ENCODE measurements around the gene NUP93. TPM values are rescaled to one million over a fixed set of nuclear protein-coding genes. Genes with fewer than 3 reads are reported as not detected.

The NUP93 gene
- total RNA-seq, 1 experiment from 2014 or later, result 74.7 TPM

- Histone ChIP-seq H3K79me2 (ENCODE audit: low read depth) (no peaks in the 10 kb centered on the region), H3F3A (ENCODE audit: insufficient read depth, low read depth) (peaks cover 5% of the 10 kb centered on the region), H3K4me3 (no peak overlapping the region), H2AFZ (no peak overlapping the region), H3K9me2 (ENCODE audit: insufficient read depth) (no peaks in the 10 kb centered on the region), H4K20me1 (ENCODE audit: insufficient read depth) (no peaks in the 10 kb centered on the region), H3K36me3 (ENCODE audit: low read depth) (no peaks in the 10 kb centered on the region), H3K4me2 (no peak overlapping the region), H3K27ac (no peak overlapping the region), H3K4me1 (replicated peaks; ENCODE audit: insufficient read depth) (peaks cover 29% of the 10 kb centered on the region), H3K27me3 (ENCODE audit: insufficient read depth, low read depth) (no peaks in the 10 kb centered on the region), H3K9me3 (ENCODE audit: insufficient read depth, low read depth) (no peaks in the 10 kb centered on the region)
- DNase-seq, result no peak
- intact Hi-C loops (cut with micrococcal nuclease; ENCODE audit: unreplicated experiment), result no loop called here
- no peak for TF ChIP-seq EZH2 (IDR thresholded peaks at IDR 0.05; ENCODE audit: low read depth)
- TF ChIP-seq, protein P1, sequence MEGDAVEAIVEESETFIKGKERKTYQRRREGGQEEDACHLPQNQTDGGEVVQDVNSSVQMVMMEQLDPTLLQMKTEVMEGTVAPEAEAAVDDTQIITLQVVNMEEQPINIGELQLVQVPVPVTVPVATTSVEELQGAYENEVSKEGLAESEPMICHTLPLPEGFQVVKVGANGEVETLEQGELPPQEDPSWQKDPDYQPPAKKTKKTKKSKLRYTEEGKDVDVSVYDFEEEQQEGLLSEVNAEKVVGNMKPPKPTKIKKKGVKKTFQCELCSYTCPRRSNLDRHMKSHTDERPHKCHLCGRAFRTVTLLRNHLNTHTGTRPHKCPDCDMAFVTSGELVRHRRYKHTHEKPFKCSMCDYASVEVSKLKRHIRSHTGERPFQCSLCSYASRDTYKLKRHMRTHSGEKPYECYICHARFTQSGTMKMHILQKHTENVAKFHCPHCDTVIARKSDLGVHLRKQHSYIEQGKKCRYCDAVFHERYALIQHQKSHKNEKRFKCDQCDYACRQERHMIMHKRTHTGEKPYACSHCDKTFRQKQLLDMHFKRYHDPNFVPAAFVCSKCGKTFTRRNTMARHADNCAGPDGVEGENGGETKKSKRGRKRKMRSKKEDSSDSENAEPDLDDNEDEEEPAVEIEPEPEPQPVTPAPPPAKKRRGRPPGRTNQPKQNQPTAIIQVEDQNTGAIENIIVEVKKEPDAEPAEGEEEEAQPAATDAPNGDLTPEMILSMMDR (conservative IDR thresholded peaks at IDR 0.05), result no peak
- BruUV-seq (replicated peaks), result no TSS peak
- CTCF ChIA-PET, result no interaction called here
- POLR2A ChIA-PET (ENCODE audit: unreplicated experiment), result no interaction called here
Measured at GRCh38 chr16:56695246-56695645, 34.7 kb upstream of the NUP93 start.

DNA sequence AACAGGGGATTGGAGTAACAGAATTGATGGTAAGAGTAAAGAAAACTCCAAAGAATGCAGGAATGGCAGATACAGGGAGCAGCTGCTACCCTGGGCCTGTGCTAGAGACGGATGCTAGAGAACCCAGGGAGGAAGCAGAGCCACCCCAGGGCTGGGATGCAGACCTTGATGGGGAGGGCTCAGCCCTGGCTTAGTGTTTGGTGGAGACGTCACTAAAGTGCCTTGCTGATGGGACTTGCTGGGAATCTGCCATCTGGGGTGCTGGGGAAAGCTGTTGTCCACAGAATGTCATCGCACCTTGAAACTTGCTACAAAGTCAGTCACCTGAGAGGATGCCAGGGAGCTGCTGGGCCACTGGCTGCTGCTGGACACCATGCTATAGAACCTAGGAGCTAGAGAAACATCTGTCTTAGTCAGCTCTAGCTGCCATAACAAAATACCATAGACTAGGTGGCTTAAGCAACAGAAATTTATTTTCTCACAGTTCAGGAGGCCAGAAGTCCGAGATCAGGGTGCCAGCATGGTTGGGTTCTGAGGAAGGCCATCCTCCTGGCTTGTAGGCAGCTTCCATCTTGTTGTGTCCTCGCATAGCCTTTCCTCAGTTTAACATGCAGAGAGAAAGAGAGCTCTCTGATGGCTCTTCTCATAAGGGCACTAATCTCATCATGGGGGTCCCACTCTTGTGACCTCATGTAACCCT lies 32.3 kb upstream of the NUP93 start:
- ChIA-PET CTCF (no interaction called here), POLR2A (ENCODE audit: unreplicated experiment) (interaction anchor here (0.5 to 0.6 kb wide), 2 partner anchors 89 to 227 kb away, joined by 4 to 11 read pairs; partner anchors contain the start of gene MT2A)

GRCh38 chr16:56700195-56700594 lies 29.7 kb upstream of the NUP93 start:
- no peaks in the 10 kb centered on the region for H4K20me1 ChIP-seq (ENCODE audit: insufficient read depth)
- BruUV-seq (replicated peaks), result no TSS peak
- H3K4me1 ChIP-seq (replicated peaks; ENCODE audit: insufficient read depth), result peaks cover 13% of the 10 kb centered on the region
- POLR2A ChIA-PET (ENCODE audit: unreplicated experiment), result interaction anchor here (0.6 kb wide), 1 partner anchor 96 kb away, joined by 11 read pairs; no protein-coding TSS in a partner anchor
- no peaks in the 10 kb centered on the region for H3K9me3 ChIP-seq (ENCODE audit: insufficient read depth, low read depth)
- no peak for DNase-seq
- intact Hi-C loops (cut with micrococcal nuclease; ENCODE audit: unreplicated experiment), result loop anchor here (10.0 kb wide), 3 partner anchors 345 to 985 kb away; no protein-coding TSS in a partner anchor
- no peaks in the 10 kb centered on the region for H3K36me3 ChIP-seq (ENCODE audit: low read depth)
- no peak overlapping the region for H2AFZ ChIP-seq
- H3K4me2 ChIP-seq, result no peak overlapping the region
- no peaks in the 10 kb centered on the region for H3K79me2 ChIP-seq (ENCODE audit: low read depth)
- H3K27me3 ChIP-seq (ENCODE audit: insufficient read depth, low read depth), result no peaks in the 10 kb centered on the region
- TF ChIP-seq, protein P1 (conservative IDR thresholded peaks at IDR 0.05), result no peak
- H3K9me2 ChIP-seq (ENCODE audit: insufficient read depth), result no peaks in the 10 kb centered on the region
- H3K4me3 ChIP-seq, result no peak overlapping the region
- CTCF ChIA-PET, result interaction anchor here (0.6 to 2.7 kb wide), 3 partner anchors 59 to 123 kb away, joined by 4 to 27 read pairs (median 11); no protein-coding TSS in a partner anchor
- H3K27ac ChIP-seq, result no peak overlapping the region
- H3F3A ChIP-seq (ENCODE audit: insufficient read depth, low read depth), result peaks cover 8% of the 10 kb centered on the region; the same call in 1 of the 2 replicates

More for the DNA sequence above, 32.3 kb upstream of the NUP93 start:
- Histone ChIP-seq H3K27ac (no peak overlapping the region), H3K9me3 (ENCODE audit: insufficient read depth, low read depth) (no peaks in the 10 kb centered on the region), H3K9me2 (ENCODE audit: insufficient read depth) (no peaks in the 10 kb centered on the region), H4K20me1 (ENCODE audit: insufficient read depth) (no peaks in the 10 kb centered on the region), H3F3A (ENCODE audit: insufficient read depth, low read depth) (peaks cover 8% of the 10 kb centered on the region; the same call in 1 of the 2 replicates), H3K79me2 (ENCODE audit: low read depth) (no peaks in the 10 kb centered on the region), H2AFZ (no peak overlapping the region), H3K36me3 (ENCODE audit: low read depth) (no peaks in the 10 kb centered on the region), H3K4me2 (no peak overlapping the region), H3K27me3 (ENCODE audit: insufficient read depth, low read depth) (no peaks in the 10 kb centered on the region), H3K4me3 (no peak overlapping the region), H3K4me1 (replicated peaks; ENCODE audit: insufficient read depth) (peaks cover 21% of the 10 kb centered on the region)
- DNase-seq, result no peak
- no TSS peak for BruUV-seq (replicated peaks)
- TF ChIP-seq, protein P1 (conservative IDR thresholded peaks at IDR 0.05), result no peak
- TF ChIP-seq EZH2 (IDR thresholded peaks at IDR 0.05; ENCODE audit: low read depth), result no peak
- intact Hi-C loops (cut with micrococcal nuclease; ENCODE audit: unreplicated experiment), result no loop called here
